ENCODE data around the gene BCAP31.
"Not testable (repeated sequence)": the region's sequence is repeated elsewhere in the genome, so short reads cannot be mapped to it uniquely, and the experiment has no call there.

The BCAP31 gene

DNA sequence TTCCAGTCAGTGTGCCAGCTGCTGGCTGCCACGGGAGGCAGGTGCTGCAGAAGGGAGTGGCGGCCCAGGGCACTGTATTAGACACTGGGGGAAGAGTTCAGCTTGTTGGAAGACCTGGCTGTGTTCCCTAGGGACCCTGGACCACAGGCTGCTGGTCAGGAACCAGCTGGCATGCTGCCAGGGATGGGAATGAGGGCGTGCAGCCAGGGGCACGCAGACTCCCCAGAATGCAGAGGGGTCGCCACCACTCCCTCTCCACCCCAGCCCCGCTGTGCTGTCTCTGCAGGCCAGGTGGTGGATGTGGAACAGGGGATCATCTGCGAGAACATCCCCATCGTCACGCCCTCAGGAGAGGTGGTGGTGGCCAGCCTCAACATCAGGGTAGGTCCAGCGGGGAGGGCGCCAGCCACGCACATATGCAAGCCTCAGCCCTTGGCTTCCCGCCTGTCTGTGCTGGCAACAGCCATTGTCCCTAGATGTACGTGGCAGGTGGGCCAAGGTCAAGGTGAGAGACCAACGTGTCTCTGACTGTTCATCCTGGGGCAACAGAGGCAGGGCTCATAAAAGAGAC, 12.8 kb upstream of the BCAP31 start:
- no peaks in the 10 kb centered on the region for H3K4me1 ChIP-seq (ENCODE audit: control insufficient read depth, insufficient read depth, low read length)
- no peaks in the 10 kb centered on the region for H3K36me3 ChIP-seq (ENCODE audit: control insufficient read depth, insufficient read depth, low read length)
- H3K9ac ChIP-seq (ENCODE audit: low read length): no peak overlapping the region
- no peak overlapping the region for H3K4me3 ChIP-seq (ENCODE audit: low read length)
- no peak overlapping the region for H3K27ac ChIP-seq (ENCODE audit: low read depth, low read length)
- peaks cover 3% of the 10 kb centered on the region for H3K27me3 ChIP-seq (ENCODE audit: control insufficient read depth, insufficient read depth, low read length)

DNA sequence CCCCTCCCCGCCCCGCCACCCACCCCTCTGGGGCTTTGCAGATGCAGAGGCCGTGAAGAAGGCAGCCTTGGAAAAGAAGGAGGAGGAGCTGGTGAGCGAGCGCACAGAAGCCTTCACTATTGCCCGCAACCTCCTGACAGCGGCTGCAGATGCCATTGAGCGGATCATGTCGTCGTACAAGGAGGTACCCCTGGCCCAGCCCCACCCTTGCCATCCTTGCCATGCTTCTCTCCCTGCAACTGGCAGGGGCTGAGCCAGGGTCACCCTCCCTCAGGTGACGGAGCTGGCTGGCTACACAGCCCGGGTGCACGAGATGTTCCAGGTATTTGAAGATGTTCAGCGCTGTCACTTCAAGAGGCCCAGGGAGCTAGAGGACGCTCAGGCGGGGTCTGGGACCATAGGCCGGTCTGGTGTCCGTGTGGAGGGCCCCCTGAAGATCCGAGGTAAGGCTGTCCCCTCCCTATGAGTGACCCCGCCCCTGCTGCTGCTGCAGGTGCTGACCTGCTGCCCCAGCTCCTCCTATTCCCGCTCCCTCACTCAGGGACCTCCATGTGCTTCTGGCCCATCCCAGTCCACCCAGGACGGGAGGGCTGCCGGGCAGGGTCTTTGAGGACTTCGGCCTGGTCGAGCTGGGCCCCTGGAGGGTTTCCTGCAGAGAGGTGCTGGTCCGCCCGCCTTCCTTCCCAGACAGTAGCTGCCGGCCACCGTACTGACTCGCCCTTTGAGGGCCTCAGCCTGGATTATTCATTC, 12.1 kb upstream of the BCAP31 start:
- no peaks in the 10 kb centered on the region for H3K4me1 ChIP-seq (ENCODE audit: control insufficient read depth, insufficient read depth, low read length)
- H3K27ac ChIP-seq (ENCODE audit: low read depth, low read length): no peak overlapping the region
- H3K27me3 ChIP-seq (ENCODE audit: control insufficient read depth, insufficient read depth, low read length): peaks cover 3% of the 10 kb centered on the region
- H3K4me3 ChIP-seq (ENCODE audit: low read length): no peak overlapping the region
- H3K36me3 ChIP-seq (ENCODE audit: control insufficient read depth, insufficient read depth, low read length): no peaks in the 10 kb centered on the region
- H3K9ac ChIP-seq (ENCODE audit: low read length): no peak overlapping the region

DNA sequence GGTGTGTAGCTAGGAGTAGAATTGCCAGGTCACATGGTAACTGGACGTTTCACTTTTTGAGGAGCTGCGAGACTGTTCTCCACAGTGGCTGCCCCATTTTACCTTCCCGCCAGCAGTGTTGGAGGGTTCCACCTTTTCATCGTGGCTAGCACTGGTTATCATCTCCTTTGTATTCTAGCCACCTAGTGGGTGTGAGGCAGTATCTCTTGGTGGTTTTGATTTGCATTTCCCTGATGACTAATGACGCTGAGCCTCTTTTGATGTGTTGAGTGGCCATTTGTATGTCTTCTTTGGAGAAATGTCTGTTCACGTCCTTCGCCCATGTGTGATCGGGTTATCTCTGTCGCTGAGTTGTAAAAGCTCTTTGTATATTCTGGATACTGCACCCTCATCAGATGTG, 11.1 kb upstream of the BCAP31 start:
- H3K27me3 ChIP-seq (ENCODE audit: control insufficient read depth, insufficient read depth, low read length): peaks cover 3% of the 10 kb centered on the region
- no peaks in the 10 kb centered on the region for H3K36me3 ChIP-seq (ENCODE audit: control insufficient read depth, insufficient read depth, low read length)
- H3K4me3 ChIP-seq (ENCODE audit: low read length): no peak overlapping the region
- H3K27ac ChIP-seq (ENCODE audit: low read depth, low read length): no peak overlapping the region
- H3K9ac ChIP-seq (ENCODE audit: low read length): no peak overlapping the region
- H3K4me1 ChIP-seq (ENCODE audit: control insufficient read depth, insufficient read depth, low read length): no peaks in the 10 kb centered on the region

DNA sequence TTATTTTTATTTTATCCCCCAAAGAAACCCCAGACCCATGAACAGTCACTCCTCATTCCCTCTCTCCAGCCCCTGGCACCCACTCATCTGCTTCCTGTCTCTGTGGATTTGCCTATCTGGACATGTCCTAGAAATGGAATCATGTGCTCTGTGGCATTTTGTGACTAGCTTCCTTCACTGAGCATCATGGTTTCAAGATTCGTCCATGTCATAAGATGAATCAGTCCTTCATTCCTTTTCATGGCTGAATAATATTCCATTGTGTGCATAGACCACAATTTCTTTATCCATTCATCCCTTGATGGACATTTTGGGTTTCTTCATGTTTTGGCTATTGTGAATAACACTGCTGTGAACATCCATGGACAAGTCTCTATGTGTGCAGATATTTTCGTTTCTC, 10.7 kb upstream of the BCAP31 start:
- Histone ChIP-seq H3K27me3 (ENCODE audit: control insufficient read depth, insufficient read depth, low read length) (peaks cover 3% of the 10 kb centered on the region), H3K4me3 (ENCODE audit: low read length) (no peak overlapping the region), H3K4me1 (ENCODE audit: control insufficient read depth, insufficient read depth, low read length) (no peaks in the 10 kb centered on the region), H3K36me3 (ENCODE audit: control insufficient read depth, insufficient read depth, low read length) (no peaks in the 10 kb centered on the region), H3K27ac (ENCODE audit: low read depth, low read length) (no peak overlapping the region), H3K9ac (ENCODE audit: low read length) (no peak overlapping the region)

DNA sequence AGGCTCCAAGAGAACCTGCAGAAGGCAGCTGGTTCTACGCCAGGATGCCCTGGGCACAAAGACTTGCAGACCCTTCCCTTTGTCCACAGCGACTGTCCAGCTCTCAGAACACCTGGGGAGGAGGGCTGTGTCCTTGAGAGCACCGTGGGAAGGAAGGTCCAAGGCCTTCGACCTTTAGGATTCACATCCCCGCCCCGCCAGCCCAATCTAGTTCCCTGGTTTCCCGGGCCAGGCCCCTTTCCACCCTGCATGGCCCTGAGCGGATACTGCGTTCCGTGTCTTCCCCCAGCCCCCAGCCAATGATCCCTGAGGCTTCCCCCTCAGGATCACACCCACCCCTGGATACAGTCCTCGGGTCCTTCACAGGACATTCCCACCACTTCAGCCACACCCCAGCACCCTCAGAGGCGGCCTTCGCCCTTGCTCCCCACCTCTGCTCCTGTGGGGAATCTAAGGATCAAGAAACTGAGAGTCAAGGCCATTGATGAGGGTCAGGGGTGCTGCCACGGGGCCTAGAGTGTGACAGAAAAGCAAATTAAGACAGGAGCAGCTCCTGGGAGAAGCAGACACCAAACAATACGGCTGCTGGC, 9.6 kb upstream of the BCAP31 start:
- H3K4me3 ChIP-seq (ENCODE audit: low read length): no peak overlapping the region
- H3K36me3 ChIP-seq (ENCODE audit: control insufficient read depth, insufficient read depth, low read length): no peaks in the 10 kb centered on the region
- H3K4me1 ChIP-seq (ENCODE audit: control insufficient read depth, insufficient read depth, low read length): no peaks in the 10 kb centered on the region
- H3K27ac ChIP-seq (ENCODE audit: low read depth, low read length): no peak overlapping the region
- H3K9ac ChIP-seq (ENCODE audit: low read length): no peak overlapping the region
- peaks cover 3% of the 10 kb centered on the region for H3K27me3 ChIP-seq (ENCODE audit: control insufficient read depth, insufficient read depth, low read length)

DNA sequence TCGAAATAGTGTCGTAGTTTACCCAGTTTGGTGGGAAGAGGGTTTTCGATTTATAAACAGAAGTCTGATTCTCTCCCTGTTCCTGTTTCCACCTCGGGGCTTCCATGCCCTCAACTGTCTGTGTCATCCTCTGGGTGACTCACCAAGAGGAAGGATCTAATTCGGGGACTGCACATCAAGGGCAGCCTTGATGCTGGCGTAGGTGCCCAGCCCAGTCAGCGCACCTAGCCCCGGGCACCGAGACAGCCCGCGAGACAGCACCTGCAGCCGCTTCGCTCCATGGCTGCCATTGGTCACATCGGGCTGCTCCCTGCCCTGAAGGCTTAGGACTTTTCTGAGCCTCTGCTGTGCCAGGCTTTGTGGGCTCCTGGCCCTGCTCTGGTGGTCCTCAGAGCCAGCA, 8.2 kb upstream of the BCAP31 start:
- Histone ChIP-seq H3K4me1 (ENCODE audit: control insufficient read depth, insufficient read depth, low read length) (peaks cover 7% of the 10 kb centered on the region), H3K9ac (ENCODE audit: low read length) (no peak overlapping the region), H3K36me3 (ENCODE audit: control insufficient read depth, insufficient read depth, low read length) (no peaks in the 10 kb centered on the region), H3K4me3 (ENCODE audit: low read length) (no peak overlapping the region), H3K27me3 (ENCODE audit: control insufficient read depth, insufficient read depth, low read length) (peaks cover 3% of the 10 kb centered on the region), H3K27ac (ENCODE audit: low read depth, low read length) (no peak overlapping the region)

DNA sequence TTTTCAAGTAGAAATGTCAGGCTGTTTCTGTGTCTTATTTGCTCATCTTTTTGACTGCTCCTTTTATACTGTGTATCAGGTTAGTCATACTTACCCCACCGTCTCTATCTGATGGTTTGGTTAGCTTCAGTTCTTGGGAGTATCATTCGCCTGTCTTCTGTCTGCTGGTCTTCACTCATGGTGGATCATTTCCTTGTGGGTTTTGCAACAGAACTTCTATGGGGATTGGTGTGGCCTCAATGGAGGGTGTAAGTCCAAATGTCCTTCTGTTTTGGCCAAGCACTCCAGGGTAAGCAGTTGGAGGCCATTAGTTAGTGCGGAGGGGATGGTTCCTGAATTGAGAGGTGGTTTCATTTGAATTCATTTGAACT, 7.6 kb upstream of the BCAP31 start:
- Histone ChIP-seq H3K27me3 (ENCODE audit: control insufficient read depth, insufficient read depth, low read length) (no peaks in the 10 kb centered on the region), H3K4me3 (ENCODE audit: low read length) (no peak overlapping the region), H3K9ac (ENCODE audit: low read length) (no peak overlapping the region), H3K4me1 (ENCODE audit: control insufficient read depth, insufficient read depth, low read length) (peaks cover 10% of the 10 kb centered on the region), H3K36me3 (ENCODE audit: control insufficient read depth, insufficient read depth, low read length) (no peaks in the 10 kb centered on the region), H3K27ac (ENCODE audit: low read depth, low read length) (no peak overlapping the region)

DNA sequence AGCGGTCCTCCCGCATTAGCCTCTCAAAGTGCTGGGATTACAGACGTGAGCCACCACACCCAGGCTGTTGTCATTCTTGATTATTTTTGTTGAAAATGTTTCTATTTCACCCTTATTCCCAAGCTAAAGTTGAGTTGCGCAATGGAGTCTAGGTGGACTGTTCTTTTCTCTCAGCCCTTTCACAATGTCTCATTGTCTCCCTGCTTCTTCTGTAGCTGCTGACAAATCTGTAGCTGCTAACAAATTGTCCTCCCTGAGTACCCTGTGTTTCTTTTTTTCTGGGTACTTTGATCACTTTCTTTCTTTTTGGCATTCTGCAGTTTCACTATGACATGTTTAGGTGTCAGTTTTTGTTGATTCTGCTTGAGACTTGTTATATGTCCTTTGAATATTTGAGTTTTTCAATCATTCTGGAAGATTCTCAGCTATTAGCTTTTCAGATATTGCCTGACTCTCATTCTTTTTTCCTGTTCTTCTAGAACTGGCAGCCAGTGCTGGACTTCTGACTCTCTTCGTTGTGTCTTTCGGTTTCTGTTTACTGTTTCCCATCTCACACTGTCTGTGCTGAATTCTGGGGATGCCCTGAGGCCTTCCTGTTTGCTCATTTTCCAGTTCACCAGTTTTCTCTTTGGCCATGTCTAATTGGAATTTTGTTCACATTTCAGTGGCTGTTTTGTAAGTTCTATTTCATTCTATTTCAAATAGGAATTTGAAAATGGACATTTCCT, 7.1 kb upstream of the BCAP31 start:
- H3K27me3 ChIP-seq (ENCODE audit: control insufficient read depth, insufficient read depth, low read length): no peaks in the 10 kb centered on the region
- H3K27ac ChIP-seq (ENCODE audit: low read depth, low read length): no peak overlapping the region
- no peak overlapping the region for H3K4me3 ChIP-seq (ENCODE audit: low read length)

DNA sequence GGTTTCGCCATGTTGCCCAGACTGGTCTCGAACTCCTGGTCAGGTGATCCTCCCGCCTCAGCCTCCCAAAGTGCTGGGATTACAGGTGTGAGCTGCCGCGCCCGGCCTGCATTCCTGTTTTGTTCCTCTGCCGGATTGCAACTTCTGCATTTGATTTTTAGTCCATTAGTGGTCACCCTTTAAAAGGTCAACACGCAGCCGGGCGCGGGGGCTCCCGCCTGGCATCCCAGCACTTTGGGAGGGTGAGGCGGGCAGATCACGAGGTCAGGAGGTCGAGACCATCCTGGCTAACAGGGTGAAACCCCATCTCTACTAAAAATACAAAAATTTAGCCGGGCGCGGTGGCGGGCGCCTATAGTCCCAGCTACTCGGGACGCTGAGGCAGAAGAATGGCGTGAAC, 5.9 kb upstream of the BCAP31 start:
- H3K27ac ChIP-seq (ENCODE audit: low read depth, low read length); H3K36me3 ChIP-seq (ENCODE audit: control insufficient read depth, insufficient read depth, low read length); H3K9ac ChIP-seq (ENCODE audit: low read length); H3K4me3 ChIP-seq (ENCODE audit: low read length); H3K27me3 ChIP-seq (ENCODE audit: control insufficient read depth, insufficient read depth, low read length): not testable (repeated sequence)
- H3K4me1 ChIP-seq (ENCODE audit: control insufficient read depth, insufficient read depth, low read length): peaks cover 22% of the 10 kb centered on the region

More for the DNA sequence above, 7.1 kb upstream of the BCAP31 start:
- Histone ChIP-seq H3K36me3 (ENCODE audit: control insufficient read depth, insufficient read depth, low read length) (no peaks in the 10 kb centered on the region), H3K9ac (ENCODE audit: low read length) (no peak overlapping the region), H3K4me1 (ENCODE audit: control insufficient read depth, insufficient read depth, low read length) (peaks cover 16% of the 10 kb centered on the region)

DNA sequence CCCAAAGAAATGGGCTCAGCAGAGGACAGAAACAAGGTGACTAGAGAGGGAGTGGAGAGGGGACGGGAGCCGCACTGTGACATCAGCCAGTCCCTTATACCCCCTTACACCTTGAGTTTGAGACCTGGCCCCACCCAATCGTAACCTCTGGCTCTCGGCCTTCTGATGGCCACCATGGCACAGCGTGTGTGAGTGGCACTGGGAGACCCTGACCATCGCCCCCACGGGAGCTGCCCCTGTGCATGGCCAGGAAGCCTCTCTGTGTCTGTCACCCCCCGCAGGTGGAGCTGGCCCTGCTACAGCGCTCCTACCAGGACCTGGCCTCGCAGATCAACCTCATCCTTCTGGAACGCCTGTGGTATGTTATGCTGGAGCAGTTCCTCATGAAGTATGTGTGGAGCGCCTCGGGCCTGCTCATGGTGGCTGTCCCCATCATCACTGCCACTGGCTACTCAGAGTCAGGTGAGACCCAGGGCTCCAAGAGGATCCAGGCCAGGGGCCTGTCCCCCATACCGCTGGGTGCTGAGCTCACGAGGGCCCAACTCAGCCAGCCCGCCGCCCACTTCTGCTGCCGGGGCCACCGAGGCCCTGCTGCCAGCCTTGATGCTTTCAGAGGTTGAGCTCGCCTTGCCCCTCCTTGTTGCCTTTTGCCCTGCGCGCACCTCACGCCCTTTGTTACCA, 4.9 kb upstream of the BCAP31 start:
- H3K36me3 ChIP-seq (ENCODE audit: control insufficient read depth, insufficient read depth, low read length): no peaks in the 10 kb centered on the region
- H3K9ac ChIP-seq (ENCODE audit: low read length): no peak overlapping the region
- H3K4me3 ChIP-seq (ENCODE audit: low read length): no peak overlapping the region
- peaks cover 22% of the 10 kb centered on the region for H3K4me1 ChIP-seq (ENCODE audit: control insufficient read depth, insufficient read depth, low read length)
- no peaks in the 10 kb centered on the region for H3K27me3 ChIP-seq (ENCODE audit: control insufficient read depth, insufficient read depth, low read length)
- no peak overlapping the region for H3K27ac ChIP-seq (ENCODE audit: low read depth, low read length)

DNA sequence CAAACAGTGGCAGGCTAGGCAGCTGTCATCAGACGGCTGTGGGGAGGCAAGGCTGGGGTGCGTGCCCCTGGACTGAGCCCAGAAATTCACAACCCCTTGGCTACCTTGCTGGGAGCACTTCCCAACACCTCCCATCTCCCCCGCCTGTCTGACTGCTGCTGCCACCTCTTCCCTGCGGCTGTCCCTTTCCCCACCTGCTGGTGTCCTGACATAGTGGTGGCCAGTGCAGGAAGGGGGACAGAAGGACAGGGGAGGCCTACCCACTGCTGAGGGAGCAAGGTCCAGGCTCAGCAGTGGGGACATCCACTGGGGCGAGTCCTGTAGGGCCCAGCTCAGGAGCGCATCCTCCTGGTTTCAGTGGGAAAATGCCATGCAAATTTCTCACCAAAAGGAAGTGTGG, 3.9 kb upstream of the BCAP31 start:
- Histone ChIP-seq H3K27me3 (ENCODE audit: control insufficient read depth, insufficient read depth, low read length) (no peaks in the 10 kb centered on the region), H3K9ac (ENCODE audit: low read length) (no peak overlapping the region), H3K4me1 (ENCODE audit: control insufficient read depth, insufficient read depth, low read length) (peaks cover 22% of the 10 kb centered on the region), H3K36me3 (ENCODE audit: control insufficient read depth, insufficient read depth, low read length) (no peaks in the 10 kb centered on the region), H3K4me3 (ENCODE audit: low read length) (no peak overlapping the region), H3K27ac (ENCODE audit: low read depth, low read length) (peak overlapping the region; percentile 79)
